Fibroblast of the aortic adventitia (primary cell): ENCODE data around the gene RTL10. TPM values are rescaled to one million over a fixed set of nuclear protein-coding genes. Genes with fewer than 3 reads are reported as not detected.

ENCODE experiments used
- DNase-seq: peaks from one replicate; pipeline ENCODE4 v3.0.0-alpha.2; 2010; ENCODE audit warnings: low read depth
- H3K4me3 ChIP-seq: 2 replicates; pipeline ENCODE4 v1.5.1; 2011; ENCODE audit warnings: low read depth, mild to moderate bottlenecking, control low read depth, low read length, moderate library complexity
- CTCF ChIP-seq: IDR thresholded peaks from 2 replicates; pipeline ENCODE4 v1.5.1; 2011; ENCODE audit warnings: mild to moderate bottlenecking, low read length, control low read depth, inconsistent platforms; ENCODE audit not compliant: insufficient read depth
- total RNA-seq: library from RNA; depleted of rRNA; stranded (reverse); fragments of >200 nt; gene quantifications from 2 replicates; pipeline ENCODE4 v1.2.3, GENCODE V29; 2012; ENCODE audit warnings: low replicate concordance

RTL10 gene
- total RNA-seq, 1 donor = 10.8 TPM

GRCh38 chr22:19851291-19852176 lies 3.1 kb downstream of the RTL10 start:
- DNase-seq = no peak
- no peak for TF ChIP-seq CTCF
- H3K4me3 ChIP-seq = no peak overlapping the region

GRCh38 chr22:19850763-19851109 lies 3.9 kb downstream of the RTL10 start:
- no peak for DNase-seq
- no peak overlapping the region for H3K4me3 ChIP-seq
- no peak for TF ChIP-seq CTCF

GRCh38 chr22:19849835-19850762 lies 4.6 kb downstream of the RTL10 start:
- H3K4me3 ChIP-seq = no peak overlapping the region
- DNase-seq = no peak
- TF ChIP-seq CTCF = no peak

GRCh38 chr22:19848298-19849224 lies 6.1 kb downstream of the RTL10 start:
- no peak for DNase-seq
- TF ChIP-seq CTCF = no peak
- no peak overlapping the region for H3K4me3 ChIP-seq

- H3K4me3 ChIP-seq = no peak overlapping the region
- DNase-seq = no peak
- no peak for TF ChIP-seq CTCF
These were observed 7.4 kb downstream of the RTL10 start for GRCh38 chr22:19847345-19847632.

GRCh38 chr22:19846620-19847344 lies 7.9 kb downstream of the RTL10 start:
- no peak for DNase-seq

More at GRCh38 chr22:19846620-19847344, 7.9 kb downstream of the RTL10 start:
- H3K4me3 ChIP-seq = no peak overlapping the region
- no peak for TF ChIP-seq CTCF
